Osteoblast (primary cell): ENCODE data around the gene BCAS3. TPM values are rescaled to one million over a fixed set of nuclear protein-coding genes. Genes with fewer than 3 reads are reported as not detected.

Experiments
- DNase-seq: peaks from one replicate; pipeline ENCODE4 v3.0.0; 2011; ENCODE audit warnings: low spot score, mixed read lengths; ENCODE audit not compliant: insufficient read length; ENCODE audit errors: missing footprints
- H2AFZ ChIP-seq: 2 replicates; pipeline ENCODE4 v1.6.0; 2011; ENCODE audit warnings: mild to moderate bottlenecking, low read length
- H3K27ac ChIP-seq: 2 replicates; pipeline ENCODE4 v1.5.1; 2011; ENCODE audit warnings: mild to moderate bottlenecking, low read depth, low read length, moderate library complexity
- H3K27me3 ChIP-seq: 2 replicates; pipeline ENCODE4 v1.6.0; 2012; ENCODE audit warnings: mild to moderate bottlenecking, control low read depth, inconsistent platforms, low read length, moderate library complexity; ENCODE audit not compliant: insufficient read depth
- H3K36me3 ChIP-seq: 2 replicates; pipeline ENCODE4 v1.5.1; 2011; ENCODE audit warnings: mild to moderate bottlenecking, low read length, control low read depth, moderate library complexity; ENCODE audit not compliant: insufficient read depth
- H3K4me1 ChIP-seq: 2 replicates; pipeline ENCODE4 v1.5.1; 2011; ENCODE audit warnings: mild to moderate bottlenecking, low read length, control low read depth, moderate library complexity; ENCODE audit not compliant: insufficient read depth
- H3K4me2 ChIP-seq: 2 replicates; pipeline ENCODE4 v1.6.0; 2011; ENCODE audit warnings: mild to moderate bottlenecking, low read length; ENCODE audit not compliant: insufficient read depth
- H3K4me3 ChIP-seq: fragments of 200-600 bp; sonication (generic); 3 replicates; pipeline ENCODE4 v1.5.1; 2012; ENCODE audit warnings: mild to moderate bottlenecking, low read length, inconsistent platforms; ENCODE audit not compliant: insufficient read depth
- H3K79me2 ChIP-seq: 2 replicates; pipeline ENCODE4 v1.6.0; 2012; ENCODE audit warnings: mild to moderate bottlenecking, low read length, control low read depth, inconsistent platforms; ENCODE audit not compliant: insufficient read depth
- H3K9me3 ChIP-seq: 2 replicates; pipeline ENCODE4 v1.5.1; 2011; ENCODE audit warnings: low read depth, low read length, control low read depth
- H4K20me1 ChIP-seq: 2 replicates; pipeline ENCODE4 v1.6.0; 2012; ENCODE audit warnings: mild to moderate bottlenecking, low read length, control low read depth; ENCODE audit not compliant: insufficient read depth
- total RNA-seq: library from RNA; depleted of rRNA; stranded (reverse); fragments of >200 nt; gene quantifications from 2 replicates; pipeline ENCODE4 v1.2.3, GENCODE V29; 2012
- TF ChIP-seq, protein P1 (sequence below): IDR thresholded peaks from 2 replicates; pipeline ENCODE4 v1.5.1; 2011; ENCODE audit warnings: mild to moderate bottlenecking, low read depth, low read length, moderate library complexity; ENCODE audit errors: extremely low read depth

BCAS3 gene
- total RNA-seq, 1 donor, result 31.5 TPM

DNA sequence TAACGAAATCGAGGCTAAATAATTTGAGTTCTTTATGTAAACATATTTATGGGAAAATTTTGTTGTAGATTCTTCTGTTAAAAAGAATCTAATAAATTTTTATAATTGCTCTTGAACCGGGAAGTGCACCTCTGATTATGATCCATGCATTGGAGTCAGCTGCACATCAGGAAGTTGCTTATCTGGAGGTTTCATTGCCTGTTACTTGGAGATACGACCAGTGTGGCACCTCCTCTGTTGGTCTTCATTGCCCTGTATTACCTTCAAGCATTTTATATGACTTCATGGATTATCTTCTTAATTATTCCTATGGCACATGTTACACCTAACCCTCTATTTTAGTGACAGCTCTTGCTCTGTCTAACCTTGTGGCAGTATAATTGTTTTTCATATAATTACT, 409.4 kb downstream of the BCAS3 start:
- H3K9me3 ChIP-seq, result no peaks in the 10 kb centered on the region

DNA sequence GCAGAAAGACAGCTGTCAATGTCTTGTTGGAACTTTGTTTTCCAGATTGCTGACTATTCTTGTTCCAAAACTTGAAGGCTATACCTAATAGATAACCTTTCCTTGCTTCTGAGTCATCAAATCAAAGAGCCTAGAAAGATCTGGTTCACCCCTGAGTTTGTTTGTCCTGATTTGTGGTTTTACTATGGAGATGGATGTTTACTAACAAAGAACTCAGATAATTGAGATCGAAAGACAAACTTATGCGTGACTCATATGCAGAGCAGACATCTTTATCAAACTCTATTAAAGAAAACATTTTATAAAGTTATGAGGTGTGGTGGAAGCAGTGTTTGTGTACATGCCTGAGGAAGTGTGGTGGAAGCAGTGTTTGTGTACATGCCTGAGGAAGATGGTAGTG, 410.9 kb downstream of the BCAS3 start:
- Histone ChIP-seq H3K27ac (no peak overlapping the region), H3K4me2 (no peak overlapping the region), H3K79me2 (no peaks in the 10 kb centered on the region), H3K9me3 (no peaks in the 10 kb centered on the region), H3K27me3 (no peaks in the 10 kb centered on the region), H4K20me1 (no peaks in the 10 kb centered on the region), H3K4me3 (no peak overlapping the region), H3K36me3 (no peaks in the 10 kb centered on the region), H3K4me1 (no peaks in the 10 kb centered on the region), H2AFZ (no peak overlapping the region)
- TF ChIP-seq, protein P1, sequence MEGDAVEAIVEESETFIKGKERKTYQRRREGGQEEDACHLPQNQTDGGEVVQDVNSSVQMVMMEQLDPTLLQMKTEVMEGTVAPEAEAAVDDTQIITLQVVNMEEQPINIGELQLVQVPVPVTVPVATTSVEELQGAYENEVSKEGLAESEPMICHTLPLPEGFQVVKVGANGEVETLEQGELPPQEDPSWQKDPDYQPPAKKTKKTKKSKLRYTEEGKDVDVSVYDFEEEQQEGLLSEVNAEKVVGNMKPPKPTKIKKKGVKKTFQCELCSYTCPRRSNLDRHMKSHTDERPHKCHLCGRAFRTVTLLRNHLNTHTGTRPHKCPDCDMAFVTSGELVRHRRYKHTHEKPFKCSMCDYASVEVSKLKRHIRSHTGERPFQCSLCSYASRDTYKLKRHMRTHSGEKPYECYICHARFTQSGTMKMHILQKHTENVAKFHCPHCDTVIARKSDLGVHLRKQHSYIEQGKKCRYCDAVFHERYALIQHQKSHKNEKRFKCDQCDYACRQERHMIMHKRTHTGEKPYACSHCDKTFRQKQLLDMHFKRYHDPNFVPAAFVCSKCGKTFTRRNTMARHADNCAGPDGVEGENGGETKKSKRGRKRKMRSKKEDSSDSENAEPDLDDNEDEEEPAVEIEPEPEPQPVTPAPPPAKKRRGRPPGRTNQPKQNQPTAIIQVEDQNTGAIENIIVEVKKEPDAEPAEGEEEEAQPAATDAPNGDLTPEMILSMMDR, result no peak
- no peak for DNase-seq

More for the DNA sequence above, 409.4 kb downstream of the BCAS3 start:
- H3K79me2 ChIP-seq, result no peaks in the 10 kb centered on the region
- H3K4me3 ChIP-seq, result no peak overlapping the region
- H3K27ac ChIP-seq, result no peak overlapping the region
- no peaks in the 10 kb centered on the region for H4K20me1 ChIP-seq
- H3K36me3 ChIP-seq, result no peaks in the 10 kb centered on the region
- H3K4me1 ChIP-seq, result no peaks in the 10 kb centered on the region
- no peak for DNase-seq
- H2AFZ ChIP-seq, result no peak overlapping the region
- TF ChIP-seq, protein P1, result no peak
- H3K27me3 ChIP-seq, result no peaks in the 10 kb centered on the region
- no peak overlapping the region for H3K4me2 ChIP-seq

DNA sequence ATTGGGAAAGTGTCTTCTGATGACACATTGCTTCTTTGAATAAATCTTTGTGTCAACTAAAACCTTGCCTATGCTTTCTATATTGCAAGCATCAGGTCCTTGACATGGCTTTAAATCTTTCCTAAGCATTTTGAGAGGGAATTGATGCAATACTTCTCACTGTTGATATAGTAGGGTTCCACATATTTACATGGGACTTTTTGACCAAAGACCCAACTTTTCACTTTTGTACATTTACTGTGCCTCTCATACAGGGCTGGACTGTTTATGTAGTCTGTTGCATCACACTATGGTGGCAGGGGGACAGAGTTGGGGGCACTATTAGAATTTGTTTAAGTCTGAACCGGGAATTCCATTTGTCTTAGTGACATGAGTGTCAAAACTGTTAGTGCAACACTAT, 413.4 kb downstream of the BCAS3 start:
- H3K36me3 ChIP-seq, result no peaks in the 10 kb centered on the region
- H2AFZ ChIP-seq, result no peak overlapping the region
- H3K4me3 ChIP-seq, result no peak overlapping the region
- no peaks in the 10 kb centered on the region for H3K4me1 ChIP-seq
- no peaks in the 10 kb centered on the region for H4K20me1 ChIP-seq
- no peak overlapping the region for H3K27ac ChIP-seq
- H3K27me3 ChIP-seq, result no peaks in the 10 kb centered on the region
- H3K4me2 ChIP-seq, result no peak overlapping the region
- H3K9me3 ChIP-seq, result no peaks in the 10 kb centered on the region
- DNase-seq, result no peak
- TF ChIP-seq, protein P1, result no peak
- no peaks in the 10 kb centered on the region for H3K79me2 ChIP-seq

DNA sequence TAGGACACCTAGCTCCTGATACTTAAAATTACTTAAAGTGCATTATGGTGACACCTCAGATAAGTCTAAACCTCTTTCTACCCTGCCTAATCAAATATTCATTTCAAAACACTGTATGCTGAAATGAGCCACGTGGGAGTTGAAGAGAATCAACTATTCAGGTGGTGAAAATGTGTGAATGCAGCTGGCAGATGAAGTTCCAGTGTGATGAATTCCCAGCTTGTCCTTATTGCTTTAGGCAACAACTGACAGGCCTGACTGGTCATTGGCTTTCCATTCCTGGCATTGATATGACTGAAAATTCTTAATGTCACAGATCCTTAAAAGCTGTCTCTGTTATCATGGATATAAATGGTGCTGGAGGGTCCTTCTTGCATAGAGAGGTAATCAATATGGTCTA, 420.1 kb downstream of the BCAS3 start:
- Histone ChIP-seq H4K20me1 (no peaks in the 10 kb centered on the region), H3K4me3 (no peak overlapping the region), H3K9me3 (no peaks in the 10 kb centered on the region), H3K27ac (no peak overlapping the region), H3K36me3 (no peaks in the 10 kb centered on the region), H3K79me2 (no peaks in the 10 kb centered on the region), H2AFZ (no peak overlapping the region), H3K4me2 (no peak overlapping the region), H3K4me1 (no peaks in the 10 kb centered on the region), H3K27me3 (no peaks in the 10 kb centered on the region)
- TF ChIP-seq, protein P1, result no peak
- no peak for DNase-seq
